RPMI8226 (cell line): ENCODE results near the gene STRIT1.
"Not testable (repeated sequence)": the region's sequence is repeated elsewhere in the genome, so short reads cannot be mapped to it uniquely, and the experiment has no call there.

Experiments
- DNase-seq: peaks from one replicate; pipeline ENCODE4 v3.0.0-alpha.2; 2015

STRIT1 gene

DNA sequence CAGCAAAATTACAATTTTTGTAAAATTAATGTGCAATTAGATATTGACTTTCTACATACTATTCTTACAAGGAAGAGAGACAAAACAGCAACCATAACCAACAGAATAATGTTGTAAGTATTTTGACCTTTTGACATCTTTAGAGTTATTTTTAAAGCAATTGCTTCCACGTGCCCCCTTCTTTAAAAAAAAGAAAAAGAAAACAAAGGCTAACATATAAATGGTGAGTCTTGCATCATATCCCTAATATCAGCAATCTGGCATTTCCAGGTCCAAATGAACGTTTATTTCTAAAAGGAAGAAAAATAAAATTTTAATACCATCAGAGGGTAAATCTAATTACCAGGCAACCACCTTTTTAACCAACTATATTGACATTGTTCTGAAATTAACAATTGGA is 19.3 kb upstream of the STRIT1 start:
- no peak for DNase-seq

DNA sequence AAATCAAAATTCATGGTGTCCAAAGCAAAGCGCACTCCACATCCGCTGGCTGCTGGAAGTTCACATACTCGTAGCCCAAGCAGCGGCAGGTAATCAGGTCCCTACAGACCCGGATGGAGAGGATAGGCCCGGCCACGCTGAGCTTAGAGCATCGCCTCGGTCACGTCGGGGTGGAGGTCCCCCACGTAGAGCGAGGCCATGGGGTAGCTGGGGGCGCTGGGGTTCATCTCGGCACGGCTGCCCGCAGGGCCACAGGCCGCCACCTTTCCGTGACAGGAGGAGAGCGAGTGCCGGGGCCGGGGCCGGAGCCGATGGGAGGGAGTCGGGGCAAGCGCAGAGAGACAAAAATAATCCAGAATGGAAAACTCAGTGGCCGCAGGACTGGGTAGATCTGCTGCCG is 16.1 kb upstream of the STRIT1 start:
- DNase-seq: no peak

DNA sequence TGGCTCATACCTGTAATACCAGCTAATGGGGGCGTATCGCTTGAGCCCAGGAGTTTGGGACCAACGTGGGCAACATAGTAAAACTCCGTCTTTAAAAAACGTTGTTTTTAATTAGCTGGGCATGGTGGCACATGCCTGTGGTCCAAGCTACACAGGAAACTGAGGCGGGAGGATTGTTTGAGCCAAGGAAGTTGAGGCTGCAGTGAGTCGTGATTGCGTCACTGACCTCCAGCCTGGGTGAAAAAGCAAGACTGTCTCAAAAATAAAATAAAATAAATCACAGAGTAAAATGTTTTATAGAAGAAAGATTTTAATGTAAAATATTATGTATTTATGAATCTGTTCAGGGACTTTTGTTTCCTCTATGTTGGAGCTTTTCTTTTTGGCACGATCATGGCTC is 15.3 kb upstream of the STRIT1 start:
- no peak for DNase-seq

DNA sequence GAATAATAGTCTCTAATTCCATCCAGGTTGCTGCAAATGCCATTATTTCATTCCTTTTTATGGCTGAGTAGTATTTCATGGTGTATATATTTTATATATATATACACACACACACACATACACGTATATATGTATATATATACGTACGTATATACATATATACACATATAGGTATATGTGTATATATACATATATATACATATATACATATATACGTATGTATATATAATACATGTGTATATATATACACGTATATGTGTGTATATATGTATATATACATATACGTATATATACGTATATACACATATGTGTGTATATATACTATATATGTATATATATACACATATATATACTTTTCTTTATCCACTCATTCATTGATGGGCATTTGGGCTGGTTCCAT is 13.7 kb upstream of the STRIT1 start:
- DNase-seq: no peak

DNA sequence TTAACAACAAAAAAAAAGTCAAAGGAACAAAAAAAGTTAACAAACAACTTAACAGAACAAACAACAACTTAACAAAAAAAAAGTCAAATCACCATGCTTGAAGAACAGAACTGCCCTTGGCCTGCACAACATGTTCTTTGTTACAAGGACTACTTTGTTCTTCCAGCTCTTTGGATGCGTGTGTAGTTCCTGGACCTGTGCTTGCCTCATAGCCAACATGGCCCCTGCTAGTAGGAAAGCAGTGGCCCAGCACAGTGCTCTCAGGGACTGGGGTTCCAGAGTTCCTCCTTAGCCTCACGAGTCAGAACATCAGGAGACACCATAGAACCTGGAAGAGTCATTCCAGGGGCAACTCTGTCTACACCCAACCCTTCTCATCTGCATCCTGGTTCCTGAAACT is 10.9 kb upstream of the STRIT1 start:
- DNase-seq: no peak

DNA sequence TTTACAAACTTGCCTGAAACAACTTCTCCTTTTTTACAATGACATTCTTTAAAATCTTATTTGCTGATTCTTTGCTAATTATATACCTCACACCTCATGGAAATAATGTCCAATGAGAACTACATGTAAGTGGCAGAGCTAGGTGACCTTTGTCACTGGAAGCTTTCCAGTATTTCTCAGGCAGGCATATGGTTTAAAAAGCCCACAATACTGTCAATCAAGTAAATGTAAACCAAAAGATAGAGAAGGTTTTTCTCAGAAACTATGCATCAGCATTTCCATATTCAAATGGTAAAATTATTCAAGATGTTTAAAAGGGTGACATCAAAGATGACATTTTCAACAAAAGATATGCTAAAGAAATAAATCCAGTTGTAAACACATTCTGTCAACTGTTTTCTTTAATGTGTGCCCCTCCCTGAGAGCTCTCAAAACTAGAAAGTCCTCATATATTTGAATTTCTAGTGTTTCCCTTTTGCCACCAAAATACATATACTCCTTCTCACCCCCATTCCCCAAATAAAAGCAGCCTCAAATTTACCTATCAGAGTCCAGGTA is 10.1 kb upstream of the STRIT1 start:
- DNase-seq: peak; percentile 68

DNA sequence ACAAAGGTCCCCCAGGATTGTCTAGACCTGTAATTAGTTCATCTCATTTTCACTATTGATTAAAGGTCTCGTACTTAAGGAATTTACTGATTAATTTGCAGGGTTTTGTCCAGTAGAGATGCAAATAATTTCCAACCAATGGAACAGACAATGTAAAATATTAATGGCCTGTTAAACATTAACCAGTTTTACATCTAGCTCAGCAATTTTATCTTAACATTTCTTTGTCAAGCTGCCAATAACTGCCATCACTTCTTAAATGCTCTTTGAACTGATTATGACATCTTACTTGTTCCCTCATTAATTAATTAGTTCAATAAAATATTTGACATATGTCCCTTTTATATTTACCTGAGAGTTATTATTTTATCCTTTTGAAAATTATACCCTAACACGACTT is 9.4 kb upstream of the STRIT1 start:
- peak; percentile 62 for DNase-seq

DNA sequence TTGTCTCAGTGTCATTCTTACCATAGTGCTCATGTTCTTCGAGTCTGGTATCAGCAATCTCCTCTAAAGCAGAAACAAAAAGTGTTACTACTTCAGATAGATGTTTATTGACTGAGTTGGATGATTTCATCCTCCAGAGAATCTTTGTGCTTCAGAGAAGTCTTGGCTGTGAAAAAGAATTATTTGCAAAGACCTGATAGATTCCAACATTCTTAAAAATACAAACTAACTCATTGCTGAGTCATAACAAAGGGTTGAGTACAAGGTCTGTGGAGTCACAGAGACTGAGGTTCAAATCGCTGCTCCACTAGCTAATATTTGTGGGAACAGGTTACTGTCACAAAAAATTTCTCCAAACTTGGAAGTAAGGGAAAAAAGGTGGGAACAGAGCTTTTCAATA is 9.0 kb upstream of the STRIT1 start:
- DNase-seq: no peak

DNA sequence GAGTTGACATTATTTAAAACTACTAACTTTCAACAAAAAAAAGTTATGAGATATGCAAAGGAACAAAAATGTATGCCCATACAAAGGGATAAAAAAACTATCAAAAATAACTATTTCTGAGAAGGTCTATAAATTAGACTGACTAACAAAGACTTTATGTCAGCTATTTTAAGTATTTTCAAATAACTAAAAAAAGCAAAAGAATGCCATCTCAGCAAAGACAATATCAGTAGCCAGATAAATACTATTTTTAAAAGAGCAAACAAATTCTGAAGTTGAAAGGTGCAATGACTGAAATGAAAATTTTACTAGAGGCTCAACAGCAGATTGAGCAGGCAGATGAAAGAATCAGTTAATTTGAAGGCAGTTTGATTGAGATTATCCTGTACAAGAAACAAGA is 3.6 kb upstream of the STRIT1 start:
- no peak for DNase-seq

DNA sequence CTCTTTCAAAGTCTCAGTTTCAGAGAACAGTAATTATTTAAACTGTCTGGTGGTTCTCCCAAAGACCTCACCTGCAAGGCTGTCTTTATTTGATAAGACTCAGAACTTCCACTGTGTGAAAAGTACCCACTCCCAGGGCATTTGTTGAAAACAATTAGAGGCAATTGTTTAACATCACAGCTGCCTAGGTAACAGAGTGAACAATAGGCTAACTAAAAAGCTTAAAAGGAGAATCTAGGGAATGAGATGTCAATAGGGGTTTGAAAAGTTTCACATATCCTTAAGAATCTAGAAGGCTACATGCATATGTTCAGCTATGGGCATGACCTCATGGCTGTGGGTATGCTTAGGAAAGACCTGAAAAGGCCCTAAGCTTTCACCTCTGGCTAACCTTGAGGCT is 2.9 kb upstream of the STRIT1 start:
- DNase-seq: no peak

DNA sequence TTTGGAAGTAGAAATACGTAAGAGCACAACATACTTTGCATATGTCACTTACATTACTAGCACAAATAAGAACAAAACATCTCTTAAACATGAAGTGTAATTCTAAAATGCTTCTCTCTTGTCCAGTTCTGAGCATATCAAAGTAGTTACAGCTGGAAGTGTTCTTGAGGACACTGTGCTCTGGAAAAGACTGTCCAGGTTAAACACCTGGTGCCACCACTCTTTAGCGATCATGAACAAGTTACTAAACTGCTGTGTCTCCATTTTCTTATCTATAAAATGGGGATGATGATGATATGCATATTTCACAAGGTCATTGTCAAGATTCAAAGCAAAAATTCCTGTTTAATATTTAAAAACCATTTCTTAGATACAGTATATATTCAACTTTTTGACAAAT is 790 bp downstream of the STRIT1 start:
- no peak for DNase-seq

DNA sequence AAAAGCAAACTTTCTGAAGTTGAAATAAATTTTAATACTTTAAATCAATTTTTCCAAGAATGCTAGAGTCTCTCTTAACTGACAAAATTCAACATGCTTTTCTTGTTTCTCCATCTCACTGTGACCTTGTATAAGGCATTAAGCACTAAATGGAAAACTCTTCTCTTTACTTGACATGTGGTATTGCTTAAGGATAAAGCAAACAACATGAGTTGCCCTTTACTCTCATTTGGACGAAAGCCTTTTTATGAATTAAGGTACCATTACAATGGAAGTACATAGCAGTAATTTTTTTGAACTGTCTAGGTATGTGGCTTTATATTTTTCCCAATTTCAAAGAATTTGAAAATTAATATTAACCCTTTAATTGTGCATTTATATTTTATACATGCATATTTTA is 1.4 kb downstream of the STRIT1 start:
- no peak for DNase-seq

DNA sequence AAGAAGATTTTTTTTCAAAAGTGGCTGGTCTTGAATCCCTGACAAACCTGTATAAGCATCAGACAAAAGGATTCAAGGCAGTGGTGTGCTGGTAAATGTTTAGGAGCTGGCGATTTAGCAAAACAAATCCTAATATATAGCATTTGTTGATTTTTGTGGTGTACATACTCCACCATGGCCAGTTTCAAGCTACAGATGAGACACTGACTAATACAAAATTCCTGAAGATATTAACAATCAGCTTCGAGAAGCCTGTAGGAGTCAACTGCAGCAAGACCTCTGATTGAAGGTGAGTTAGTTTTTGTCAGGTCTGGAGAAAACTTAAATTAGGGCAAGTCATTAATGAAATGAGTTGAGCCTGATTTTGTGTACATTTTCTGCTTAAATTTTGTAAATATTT is 6.7 kb downstream of the STRIT1 start:
- DNase-seq: no peak

DNA sequence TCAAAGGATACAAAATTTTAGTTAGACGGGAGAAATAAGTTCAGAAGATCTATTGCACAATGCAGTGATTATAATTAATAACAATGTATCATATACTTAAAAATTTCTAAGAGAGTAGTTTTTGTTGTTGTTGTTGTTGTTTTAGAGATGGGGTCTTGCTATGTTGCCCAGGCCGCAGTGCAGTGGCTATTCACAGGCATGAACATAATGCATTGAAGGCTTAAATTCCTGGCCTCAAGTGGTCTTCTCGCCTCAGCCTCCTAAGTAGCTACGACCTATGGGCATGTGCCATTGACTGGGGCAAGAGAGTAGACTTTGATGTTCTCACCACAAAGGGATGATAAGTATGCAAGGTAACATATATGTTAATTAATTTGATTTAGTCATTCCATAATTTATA is 7.5 kb downstream of the STRIT1 start:
- no peak for DNase-seq

DNA sequence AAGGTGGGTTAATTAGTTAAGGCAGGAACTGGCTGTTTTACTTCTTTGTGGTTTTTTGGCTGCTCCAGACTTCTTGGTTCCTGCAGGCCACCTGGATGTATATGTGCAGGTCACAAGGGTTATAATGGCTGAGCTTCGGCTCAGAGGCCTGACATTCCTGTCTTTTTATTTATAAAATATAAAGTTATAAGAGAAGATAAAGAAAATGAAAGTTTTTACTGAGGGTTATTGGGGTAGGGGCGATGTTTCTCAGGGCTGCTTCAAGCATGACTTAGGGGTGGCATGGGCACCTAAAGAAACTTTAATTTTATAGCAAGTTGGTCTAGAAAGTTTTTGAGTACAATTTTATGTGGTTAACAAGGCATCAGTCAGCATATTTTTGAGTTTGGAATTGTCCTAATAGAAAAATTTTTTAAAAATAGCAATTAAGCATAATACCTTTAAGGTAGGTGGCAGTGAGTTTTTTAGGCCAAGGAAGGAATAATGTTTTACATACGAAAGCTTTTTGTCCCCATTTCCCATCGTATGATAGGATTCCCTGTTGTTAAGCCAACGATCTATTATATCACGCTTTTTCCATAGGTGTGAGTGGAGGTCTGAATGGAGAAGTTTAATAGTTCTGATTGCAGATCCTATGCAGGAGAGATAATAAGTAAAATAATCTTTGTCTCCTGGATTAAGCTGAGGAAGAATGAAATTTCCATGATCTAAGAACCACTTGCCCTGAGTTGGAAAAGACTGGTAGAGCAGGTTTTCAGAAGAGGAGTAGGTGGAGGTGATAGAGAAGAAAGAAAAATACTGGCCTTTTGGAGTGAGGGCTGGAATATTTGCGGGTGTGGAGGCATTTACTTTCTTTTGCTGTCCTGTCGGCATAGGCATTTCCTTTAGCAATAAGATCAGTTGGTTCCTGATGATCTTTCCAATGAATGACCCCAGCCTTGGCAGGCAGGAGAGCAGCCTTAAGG is 10.1 kb downstream of the STRIT1 start:
- DNase-seq: no peak

DNA sequence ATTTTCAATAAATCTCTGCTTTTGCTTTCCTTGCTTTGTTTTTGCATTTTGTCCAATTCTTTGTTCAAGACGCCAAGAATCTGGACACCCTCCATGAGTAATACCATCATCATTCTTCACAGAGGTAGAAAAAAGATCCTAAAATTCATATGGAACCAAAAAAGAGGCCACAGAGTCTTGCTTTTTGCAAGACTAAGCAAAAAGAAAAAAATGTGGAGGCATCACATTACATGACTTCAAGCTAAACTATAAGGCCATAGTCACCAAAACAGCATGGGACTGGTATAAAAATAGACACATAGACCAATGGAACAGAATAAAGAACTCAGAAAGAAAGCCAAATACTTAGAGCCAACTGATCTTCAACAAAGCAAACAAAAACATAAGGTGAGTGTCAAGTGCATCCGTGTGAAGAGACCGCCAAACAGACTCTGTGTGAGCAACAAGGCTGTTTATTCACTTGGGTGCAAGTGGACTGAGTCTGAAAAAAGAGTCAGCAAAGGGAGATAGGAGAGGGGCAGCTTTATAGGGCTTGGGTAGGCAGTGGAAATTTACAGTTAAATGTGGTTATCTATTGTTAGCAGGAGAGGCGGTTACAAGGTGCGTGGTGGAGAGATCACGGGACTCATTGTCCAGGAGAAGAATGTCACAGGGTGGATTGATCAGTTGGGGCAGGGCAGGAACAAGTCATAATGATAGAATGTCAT is 10.9 kb downstream of the STRIT1 start:
- peak; percentile 43 for DNase-seq

DNA sequence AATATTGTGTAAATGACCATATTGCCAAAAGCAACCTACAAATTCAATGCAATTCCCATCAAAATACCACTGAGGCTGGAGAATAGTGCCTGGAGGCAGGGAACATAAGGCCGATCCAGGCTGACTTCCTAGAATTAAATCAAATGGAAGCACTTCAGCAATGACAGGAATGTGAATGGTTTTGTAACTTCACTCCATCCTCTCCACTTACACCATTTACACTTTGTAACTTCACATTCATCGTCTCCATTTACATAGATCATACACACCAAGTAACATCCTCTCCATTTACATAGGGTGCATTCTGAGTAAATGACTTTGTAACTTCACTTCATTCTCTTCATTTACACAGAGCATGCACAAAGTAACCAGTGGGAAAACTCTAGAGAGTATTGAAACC is 11.6 kb downstream of the STRIT1 start:
- no peak for DNase-seq

DNA sequence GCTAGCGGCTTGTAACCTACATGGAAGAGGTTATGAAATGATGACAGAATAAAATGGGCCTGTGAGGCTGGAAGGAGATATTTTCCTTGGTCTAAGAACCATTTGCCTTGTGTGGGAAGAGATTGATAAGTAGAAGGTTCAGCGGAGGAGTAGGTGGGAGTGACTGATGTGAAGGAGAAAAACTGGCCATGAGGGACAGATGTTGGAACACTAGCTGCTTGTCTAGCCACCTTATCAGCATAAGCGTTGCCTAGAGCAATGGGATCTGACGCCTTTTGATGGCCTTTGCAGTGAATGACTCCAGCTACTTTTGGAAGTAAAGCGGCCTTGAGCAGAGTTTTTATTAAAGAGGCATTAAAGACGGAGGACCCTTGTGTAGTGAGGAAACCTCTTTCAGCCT is 17.4 kb downstream of the STRIT1 start:
- not testable (repeated sequence) for DNase-seq

DNA sequence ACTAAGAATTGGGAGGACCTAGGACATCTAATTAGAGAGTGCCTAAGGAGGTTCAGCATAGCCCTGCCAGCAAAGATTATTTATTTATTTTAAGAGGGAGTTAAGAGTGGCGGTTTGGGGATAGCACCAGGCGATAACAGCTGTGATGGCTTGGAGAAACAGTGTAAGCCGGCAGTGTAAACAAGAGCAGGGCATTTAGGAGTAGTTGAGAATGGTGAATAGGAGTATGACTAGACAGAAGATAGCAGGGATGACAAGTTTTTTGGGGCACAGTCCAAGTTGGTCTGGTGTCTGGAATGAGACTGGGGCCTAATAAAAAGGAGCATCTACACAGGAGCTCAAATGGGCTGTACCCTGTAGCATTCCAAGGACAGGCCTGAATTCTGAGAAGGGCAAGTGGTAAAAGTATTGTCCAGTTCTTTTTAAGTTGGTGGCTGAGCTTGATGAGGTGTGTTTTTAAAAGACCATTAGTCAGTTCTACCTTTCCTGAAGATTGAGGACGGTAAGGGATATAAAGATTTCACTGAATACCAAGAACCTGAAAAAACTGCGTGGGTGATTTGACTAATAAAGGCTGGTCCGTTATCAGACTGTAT is 18.2 kb downstream of the STRIT1 start:
- not testable (repeated sequence) for DNase-seq

DNA sequence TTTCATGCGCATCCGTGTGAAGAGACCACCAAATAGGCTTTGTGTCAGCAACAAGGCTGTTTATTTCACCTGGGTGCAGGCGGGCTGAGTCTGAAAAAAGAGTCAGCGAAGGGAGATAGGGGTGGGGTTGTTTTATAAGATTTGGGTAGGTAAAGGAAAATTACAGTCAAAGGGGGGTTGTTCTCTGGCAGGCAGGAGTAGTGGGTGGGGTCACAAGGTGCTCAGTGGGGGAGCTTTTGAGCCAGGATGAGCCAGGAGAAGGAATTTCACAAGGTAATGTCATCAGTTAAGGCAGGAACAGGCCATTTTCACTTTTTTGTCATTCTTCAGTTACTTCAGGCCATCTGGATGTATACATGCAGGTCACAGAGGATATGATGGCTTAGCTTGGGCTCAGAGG is 19.0 kb downstream of the STRIT1 start:
- DNase-seq: not testable (repeated sequence)

DNA sequence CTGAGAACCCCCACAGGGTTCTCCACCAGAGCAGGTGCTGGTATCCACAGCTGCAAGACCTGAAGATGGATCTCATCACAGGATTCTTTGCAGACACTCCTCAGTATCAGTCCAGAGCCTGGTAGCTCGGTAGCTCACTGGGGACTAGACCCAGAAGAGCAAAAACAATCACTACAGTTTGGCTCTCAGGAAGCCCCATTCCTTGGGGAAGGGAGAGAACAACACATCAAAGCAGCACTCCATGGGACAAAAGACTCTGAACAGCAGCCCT is 22.2 kb downstream of the STRIT1 start:
- no peak for DNase-seq

DNA sequence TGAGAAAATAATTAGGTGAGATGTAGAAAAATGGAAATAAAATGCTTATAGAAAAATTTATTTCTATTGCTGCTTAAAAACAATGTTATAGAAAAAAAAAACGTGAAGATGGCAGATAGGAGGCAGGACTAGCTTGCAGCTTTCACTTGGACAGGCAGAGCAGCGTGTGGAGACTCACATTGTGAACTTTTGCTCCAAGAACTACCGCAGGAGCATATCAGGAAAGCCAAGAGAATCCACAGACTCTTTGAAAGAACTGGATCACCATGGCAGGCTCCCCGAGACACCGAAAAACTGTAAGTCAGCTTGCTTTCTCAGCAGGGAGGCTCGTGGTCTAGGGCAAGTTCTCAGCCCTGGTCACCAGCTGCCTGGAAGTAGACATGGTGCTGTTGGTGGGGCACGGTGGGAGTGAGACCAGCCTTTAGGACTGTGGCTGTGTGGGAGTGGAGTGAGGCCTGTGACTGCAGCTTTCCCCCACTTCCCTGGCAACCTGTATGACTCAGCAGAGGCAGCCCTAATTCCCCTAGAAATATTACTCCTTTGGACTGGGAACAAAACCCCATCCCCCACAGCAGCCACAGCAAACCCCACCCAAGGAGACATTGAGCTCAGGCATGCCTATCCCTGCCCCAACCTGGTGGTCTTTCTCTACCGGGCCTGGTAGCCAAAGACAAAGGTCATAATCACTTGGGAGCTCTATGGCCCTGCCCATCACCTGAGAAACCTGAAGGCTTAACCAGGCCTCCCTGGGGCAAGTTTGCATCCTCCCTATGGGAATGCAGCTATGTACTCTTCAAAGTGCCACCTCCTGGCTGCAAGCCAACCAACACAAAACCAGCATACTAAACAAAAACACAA is 22.8 kb downstream of the STRIT1 start:
- DNase-seq: peak; percentile 81

DNA sequence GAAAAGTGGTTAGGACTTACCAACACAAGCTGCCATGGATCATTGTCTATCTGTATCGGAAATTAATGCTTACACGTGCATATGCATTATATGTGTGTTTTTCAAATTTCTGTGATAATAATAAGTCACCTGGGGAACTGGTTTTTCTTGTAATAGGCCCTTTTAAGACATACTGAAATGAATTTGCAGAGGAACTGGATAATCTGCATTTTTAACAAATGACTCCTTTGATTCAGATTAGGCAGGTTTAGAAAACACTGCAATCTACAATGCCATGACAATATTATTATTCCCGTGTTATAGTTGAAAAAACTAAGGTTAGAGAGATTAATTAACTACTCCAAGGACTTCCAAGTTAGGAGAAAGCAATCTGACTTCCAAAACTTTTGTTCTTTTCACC is 23.4 kb downstream of the STRIT1 start:
- no peak for DNase-seq
